Stimulated activated CD4-positive, alpha-beta T cell treated with anti-CD3 and anti-CD28 coated beads, Interleukin-12 subunit alpha, Interleukin-12 subunit beta, amount 100 ng/mL, for 4 hours (primary cell): ENCODE measurements around the gene LPO.

Experiments used
- DNase-seq: peaks from one replicate; pipeline ENCODE4 v3.0.0-alpha.2; 2020

Gene LPO

DNA sequence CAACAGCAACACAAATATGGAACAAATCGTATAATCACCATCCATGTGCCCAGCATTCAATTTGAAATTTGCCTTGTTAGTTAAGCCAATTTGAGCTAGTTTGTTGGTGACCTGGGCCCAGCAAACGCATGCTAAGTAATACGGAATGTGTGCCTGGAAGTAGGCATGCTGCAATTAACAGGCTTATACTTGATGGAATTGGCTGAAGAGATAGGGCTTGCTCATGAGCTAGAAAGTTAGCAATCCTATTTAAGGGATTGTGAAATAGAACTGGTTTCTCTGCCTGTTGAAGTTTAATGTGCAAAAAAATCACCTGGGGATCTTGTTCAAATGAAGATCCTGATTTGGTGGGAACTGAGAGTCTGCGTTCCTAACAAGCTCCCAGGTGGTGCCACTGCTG lies 8.5 kb upstream of the LPO start:
- DNase-seq = no peak

DNA sequence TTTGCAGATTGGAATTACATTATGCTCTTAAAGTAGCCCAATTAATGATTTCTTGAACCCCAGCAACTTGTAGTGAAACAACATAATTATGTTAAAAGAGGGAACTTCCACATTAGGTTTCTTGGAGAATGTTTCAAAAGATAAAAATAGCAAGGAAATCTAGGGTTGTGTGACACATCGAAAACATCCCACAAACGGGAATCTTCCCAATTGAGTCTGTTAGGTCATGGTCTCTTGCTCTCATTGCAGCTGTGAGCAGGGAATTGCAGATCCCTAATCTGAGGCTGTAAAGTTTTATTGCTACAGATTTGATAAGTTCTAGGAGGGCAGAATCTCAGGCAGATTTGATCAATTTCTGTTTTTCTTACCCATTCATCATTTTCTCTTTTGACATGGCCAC lies 6.7 kb upstream of the LPO start:
- DNase-seq = no peak

DNA sequence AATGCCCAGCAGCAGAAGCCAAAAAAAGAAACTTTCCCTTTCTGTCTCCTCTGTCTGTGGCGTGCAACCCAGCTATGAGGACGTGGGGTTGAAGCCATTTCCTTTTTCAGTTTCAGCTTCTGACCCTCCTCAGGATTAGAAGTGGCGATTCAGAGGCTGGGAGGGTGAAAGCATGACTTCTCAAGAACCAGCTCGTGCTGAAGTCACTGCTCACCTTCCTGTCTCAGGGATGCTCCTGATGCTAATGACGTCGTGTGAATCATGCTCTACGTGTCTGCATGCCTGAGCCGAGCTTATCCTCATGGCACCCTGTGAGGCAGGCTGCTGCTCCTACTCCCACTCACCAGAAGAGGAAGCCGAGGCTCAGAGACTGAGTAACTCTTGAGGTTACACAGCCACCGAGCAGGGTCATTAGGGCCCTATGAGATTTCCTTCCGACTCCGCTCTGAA lies 5.7 kb upstream of the LPO start:
- no peak for DNase-seq

DNA sequence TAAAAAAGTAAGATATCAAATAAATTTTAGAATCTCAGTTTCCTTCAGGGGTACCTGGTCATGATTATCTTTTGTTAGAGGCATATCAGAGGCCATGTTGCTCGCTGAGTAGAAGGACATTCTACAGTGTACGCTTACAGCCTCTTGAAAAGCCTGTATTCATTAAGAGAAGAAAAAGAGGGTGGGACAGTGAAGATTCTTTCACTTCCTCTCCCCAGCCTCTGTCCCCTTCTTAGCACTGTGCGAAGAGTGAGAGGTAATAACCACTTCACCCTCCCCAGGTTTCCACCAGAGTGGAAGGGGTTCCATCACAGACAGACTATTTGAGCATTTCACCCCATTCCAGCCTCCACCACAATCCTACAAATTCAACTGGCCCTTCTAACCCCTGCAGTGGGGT lies 4.8 kb upstream of the LPO start:
- no peak for DNase-seq

DNA sequence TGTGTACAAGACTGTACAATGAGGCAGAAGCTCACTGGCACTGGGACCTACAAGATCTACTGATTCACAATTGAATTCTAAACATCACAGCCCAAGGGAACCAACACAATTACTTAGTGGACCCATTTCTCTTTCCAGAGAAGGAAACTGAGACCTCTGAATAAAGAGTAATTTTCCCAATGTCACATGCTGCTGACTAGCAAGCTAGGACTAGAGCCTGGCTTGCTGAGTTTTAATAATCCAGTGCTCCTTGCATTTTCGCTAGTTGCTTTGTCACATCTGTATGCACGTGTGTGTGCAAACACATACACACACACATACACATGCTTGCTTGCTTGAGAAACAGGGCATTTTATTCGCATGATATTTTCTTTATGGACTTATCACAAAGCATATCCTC lies 3.9 kb upstream of the LPO start:
- no peak for DNase-seq

DNA sequence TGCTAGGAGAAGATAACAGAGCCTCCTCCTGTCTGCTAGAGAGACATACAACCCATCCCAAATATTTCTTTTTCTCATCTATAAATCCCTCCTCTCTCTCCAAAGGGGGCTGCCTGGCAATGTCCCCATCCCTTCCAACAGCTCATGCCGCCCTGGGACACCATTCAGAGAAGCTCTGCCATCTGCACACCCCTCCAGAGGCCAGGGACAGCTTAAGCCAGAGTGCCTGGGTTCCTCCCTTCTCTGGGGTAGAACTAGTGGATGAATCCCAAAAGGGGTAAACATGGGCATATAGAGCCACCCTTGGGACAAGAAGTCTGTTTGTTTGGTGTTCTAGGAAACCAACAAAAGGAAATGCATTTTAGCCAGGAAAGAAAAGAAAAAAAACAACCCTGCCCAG lies 2.6 kb upstream of the LPO start:
- DNase-seq = no peak

DNA sequence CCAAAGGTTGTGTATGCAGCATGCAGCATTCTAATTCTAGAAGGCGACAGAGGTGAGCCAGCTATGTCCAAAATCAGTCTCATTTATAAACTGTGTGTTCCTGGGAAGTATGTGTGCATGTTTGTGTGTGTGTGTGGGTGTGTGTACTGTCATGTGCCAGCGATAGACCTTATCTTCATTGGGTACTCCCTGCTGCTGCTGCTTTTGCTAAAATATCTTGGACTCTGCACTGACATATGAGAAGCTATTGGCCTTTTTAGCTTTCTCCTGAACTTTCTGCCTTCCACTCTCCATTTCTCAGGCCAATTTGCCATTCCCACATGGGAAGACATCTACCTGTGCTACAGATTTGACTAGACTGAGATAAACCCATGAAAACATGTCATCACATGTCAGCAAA lies 2.0 kb upstream of the LPO start:
- no peak for DNase-seq

DNA sequence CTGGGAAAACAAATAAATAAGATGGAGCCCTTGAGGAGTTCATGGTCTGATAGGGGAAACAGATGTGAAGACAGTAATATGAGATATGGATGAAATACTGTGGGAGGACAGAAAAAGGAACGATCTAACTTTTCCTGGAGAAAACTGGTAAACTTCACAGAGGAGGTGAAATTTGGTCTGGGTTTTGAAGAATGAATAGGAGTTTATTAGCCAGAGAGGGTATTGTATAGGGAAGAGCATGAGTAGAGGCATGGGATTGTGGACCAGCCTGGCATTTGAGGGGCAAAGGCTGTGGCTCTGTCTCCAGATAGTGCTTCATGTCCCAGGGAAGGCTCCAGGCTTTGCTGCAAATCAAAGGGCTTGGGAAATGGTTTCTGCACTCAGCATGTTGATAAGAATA lies 1.6 kb downstream of the LPO start:
- no peak for DNase-seq

DNA sequence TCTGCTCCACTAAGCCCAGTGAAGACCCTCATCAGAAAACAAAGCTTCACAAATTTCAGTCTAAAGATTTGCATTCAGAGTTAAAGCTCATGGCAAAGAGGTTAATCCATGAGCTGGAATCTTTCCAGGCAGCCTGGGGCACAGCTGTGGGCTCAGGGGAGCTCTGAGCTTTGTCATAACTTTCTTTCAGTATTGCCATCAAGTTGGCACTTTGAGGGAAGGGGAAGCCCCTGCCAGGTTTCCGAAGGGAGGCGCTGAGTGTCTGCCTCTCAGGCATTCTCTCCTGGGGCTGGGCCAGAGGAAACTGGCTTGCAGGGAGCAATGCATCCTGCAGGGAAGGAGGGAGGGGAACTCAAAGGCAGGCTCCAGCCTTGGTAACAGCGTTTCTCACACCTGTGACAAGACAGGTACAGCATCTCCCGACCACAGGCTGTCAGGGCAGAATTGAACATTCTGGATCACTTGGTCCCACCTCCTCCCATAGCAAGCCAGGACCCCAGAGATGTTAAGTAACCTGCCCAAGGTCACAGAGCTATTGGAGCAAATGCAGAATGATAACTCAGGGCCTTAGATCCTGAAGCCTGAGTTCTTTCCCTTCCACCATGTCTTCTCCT lies 3.9 kb downstream of the LPO start:
- no peak for DNase-seq

DNA sequence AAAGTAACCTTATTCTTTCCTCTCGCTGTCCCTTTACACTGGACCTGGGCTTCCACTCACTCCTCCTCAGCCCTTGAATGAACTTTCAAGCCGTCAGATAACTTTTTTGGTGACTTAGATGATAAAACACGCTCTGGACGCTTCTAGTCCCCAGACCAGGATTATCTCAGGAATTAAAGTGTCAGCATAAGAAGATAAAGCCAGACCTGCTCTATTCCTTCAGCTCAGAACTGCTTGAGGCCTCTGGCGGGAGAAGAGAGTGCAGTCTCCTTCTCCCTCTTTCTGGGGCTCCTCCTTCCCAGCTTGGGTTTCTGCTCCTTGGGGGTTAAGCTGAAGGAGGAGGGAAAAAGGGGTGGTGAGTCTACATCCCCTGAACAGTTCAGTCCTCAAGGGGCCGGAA lies 6.6 kb downstream of the LPO start:
- no peak for DNase-seq

DNA sequence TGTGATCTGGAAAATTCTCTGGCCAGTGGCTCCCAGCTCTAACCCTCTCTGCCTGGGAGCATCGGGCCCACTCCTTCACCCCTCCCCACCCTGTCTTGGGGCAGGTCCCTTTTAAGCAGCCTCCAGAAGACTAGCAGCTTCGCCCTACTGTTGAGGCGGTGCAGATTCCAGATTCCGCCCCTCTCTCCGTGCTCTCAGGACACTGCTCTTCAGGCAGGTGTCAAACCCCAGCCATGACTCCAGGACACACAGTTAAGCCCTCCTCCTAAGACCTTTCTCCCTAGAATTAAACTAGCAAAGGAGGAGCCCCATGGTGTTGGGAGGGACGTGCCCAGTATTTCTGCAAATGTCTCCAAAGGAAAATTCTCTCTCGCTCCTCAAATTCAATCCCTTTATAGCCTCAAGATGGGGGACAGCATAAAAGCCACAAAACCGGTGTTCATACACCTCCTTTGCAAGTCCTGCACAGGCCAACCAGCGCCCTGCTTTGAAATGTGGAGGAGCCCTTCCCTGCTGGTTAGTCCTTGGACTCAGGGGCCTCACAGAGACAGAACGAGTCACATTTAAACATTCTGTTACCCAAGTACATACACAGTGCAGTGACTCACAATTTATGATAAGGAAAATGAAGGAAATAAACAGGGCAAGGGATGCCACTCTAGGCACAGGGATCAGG lies 7.2 kb downstream of the LPO start:
- DNase-seq = no peak

DNA sequence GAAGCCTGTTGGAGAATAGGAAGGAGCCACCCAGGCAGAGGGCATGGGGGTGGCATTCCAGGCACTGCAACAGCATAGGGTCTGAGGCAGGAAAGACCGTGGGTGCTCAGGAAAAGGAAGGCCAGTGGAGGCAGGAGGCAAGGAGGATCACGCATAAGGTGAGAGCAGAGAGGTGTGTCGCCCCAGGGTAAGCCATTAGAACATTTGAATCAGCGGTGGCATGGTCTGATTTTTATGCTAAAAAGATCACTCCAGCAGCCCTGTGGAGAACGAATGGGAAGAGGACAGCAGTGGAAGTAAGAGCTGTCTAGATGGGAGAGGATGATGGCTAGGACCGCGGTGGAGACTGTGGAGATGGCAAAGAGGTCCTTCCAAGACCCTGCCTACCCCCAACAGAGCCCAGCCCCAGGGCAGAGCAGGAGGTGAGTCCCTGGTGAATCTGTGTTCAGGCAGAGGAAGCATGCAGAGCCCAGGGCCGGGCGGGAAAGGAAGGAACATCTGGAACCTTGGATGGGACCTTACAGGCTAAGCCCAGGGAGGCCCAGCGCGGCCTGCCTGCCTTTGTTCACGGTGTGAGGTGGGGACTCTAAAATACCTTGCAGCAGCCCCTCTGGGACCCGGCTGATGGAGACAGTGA lies 7.8 kb downstream of the LPO start:
- no peak for DNase-seq

DNA sequence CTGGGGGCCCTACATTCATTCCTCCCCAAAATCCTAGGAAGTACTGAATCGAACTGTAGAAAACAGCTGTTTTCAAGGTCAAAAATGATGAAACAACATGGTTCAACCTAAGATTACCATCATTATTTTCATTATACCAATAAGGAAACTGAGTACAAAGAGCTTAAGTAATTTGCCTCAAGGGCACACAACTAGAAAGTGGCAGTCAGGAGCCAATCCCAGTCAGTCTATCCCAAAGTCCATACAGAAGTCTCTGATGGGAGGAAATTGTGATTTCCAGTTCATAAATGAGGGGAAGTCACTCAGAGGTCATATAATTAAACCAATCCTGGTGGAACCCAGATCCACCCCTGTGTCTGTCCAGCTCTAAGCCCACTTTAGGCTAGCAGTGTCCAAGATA lies 8.4 kb downstream of the LPO start:
- no peak for DNase-seq

DNA sequence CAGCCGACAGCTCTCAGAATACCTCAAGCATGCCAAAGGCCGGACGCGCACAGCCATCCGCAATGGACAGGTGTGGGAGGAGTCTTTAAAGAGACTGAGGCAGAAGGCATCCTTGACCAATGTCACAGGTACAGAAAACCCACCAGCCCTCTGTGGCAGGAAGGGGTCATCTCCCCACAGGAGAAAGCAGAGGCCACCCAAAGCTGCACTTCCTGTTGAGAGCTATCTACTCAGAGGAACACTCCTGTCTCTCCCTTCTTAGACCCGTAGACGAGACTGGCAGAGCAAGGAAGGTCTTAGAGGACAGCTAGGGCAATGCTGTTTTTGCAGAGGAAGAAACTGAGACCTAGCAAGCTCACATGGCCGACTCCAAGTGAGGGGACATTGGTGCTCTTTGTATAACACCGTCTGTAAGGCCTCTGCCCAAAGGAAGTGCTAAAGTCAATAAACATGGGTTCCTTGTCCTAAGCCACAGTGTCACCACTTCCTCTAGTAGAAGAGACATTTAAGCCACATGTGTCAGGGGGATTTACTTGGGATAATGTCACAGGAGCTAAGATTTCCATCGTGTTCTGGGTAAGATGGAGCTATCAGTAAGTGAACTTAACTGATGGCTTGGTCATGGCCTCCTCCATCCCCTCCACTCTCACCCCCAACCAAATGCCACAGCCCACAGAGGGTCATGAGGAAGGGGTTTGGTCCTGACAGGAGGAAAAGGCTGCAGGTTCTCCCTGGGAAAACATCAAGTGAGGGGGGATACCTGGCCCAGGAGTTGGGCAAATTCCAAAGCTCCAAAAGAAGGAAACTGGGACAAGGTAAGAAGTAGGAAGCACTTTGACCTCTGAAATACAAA lies 9.4 kb downstream of the LPO start:
- no peak for DNase-seq

DNA sequence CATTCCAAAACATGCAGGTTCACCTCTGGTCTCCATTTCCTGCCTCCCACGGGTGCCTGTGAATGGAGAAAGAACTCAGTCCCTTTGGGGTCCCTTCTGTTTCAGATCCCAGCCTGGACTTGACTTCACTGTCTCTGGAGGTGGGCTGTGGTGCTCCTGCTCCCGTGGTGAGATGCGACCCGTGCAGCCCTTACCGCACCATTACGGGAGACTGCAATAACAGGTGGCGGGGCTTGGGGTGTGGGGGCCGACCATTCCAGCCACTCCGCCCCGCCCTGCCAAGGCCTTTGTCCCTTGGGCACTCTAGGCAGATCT lies 10.5 kb downstream of the LPO start:
- no peak for DNase-seq

DNA sequence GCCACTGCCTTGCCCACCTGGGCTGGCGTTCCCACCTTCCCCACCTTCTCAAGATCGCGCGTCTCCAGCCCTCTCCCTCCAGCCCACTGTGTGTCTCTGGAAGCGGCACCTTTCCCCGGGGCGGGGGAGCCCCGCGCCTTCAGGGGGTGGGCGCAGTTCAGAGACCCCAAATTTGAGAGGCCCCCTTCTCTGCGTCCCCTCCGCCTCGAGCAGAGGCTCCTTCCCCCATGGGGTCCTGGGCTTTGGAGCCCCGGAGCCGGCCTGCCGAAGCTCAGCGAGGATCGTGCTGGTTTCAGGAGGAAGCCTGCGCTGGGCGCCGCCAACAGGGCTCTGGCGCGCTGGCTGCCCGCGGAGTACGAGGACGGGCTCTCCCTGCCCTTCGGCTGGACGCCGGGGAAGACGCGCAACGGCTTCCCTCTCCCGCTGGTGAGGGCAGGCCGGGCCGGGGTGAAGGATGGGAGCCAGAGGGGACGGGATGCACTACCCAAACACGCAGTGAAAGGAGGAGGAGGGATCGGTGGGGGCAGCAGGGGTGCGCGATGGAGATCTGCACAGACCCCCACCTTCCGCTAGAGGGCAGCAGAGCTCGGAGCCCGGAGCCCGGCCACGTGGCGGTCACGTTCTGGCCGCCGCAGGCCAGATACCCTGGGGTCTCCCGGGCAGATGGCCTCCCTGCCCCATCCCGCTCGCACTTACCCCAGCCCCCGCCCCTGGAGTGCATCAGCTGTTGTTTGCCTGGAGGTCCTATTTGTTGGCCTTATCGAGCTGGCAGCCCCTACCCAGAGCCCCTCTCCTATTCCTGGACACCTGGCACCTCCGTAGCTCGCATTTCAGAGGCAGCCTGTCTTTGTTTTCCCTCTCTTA lies 11.1 kb downstream of the LPO start:
- DNase-seq = peak; percentile 77

DNA sequence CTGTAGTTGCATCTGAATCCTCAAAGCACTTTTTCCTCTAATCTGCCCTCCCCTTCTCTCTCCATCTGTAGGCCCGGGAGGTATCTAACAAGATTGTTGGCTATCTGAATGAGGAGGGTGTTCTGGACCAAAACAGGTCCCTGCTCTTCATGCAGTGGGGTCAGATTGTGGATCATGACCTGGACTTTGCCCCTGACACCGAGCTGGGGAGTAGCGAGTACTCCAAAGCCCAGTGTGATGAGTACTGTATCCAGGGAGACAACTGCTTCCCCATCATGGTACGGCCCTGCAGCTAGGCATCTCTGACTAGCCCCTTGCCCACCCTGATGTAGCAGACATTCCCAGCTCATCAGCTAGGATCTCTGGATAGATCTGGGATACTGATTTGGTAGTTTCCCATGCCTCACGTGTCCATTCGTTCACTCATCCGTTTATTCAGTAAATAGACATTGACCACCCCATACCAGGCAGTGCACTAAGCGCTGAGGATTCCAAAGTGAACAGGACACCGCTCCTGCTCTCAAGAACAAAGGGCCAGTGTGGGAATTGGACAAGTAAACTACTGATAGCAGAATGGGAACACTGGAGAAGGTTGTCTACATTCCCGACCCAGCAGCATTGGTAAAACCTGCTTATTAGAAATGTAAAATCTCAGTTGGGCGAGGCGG lies 12.1 kb downstream of the LPO start:
- DNase-seq = no peak

DNA sequence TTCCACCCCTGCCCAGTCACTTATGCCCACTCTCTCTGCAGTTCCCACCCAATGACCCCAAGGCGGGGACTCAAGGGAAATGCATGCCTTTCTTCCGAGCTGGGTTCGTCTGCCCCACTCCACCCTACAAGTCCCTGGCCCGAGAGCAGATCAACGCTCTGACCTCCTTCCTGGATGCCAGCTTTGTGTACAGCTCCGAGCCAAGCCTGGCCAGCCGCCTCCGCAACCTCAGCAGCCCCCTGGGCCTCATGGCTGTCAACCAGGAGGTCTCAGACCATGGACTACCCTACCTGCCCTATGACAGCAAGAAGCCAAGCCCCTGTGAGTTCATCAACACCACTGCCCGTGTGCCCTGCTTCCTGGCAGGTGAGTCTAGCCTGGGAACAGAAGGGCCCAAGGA lies 13.8 kb downstream of the LPO start:
- DNase-seq = no peak

DNA sequence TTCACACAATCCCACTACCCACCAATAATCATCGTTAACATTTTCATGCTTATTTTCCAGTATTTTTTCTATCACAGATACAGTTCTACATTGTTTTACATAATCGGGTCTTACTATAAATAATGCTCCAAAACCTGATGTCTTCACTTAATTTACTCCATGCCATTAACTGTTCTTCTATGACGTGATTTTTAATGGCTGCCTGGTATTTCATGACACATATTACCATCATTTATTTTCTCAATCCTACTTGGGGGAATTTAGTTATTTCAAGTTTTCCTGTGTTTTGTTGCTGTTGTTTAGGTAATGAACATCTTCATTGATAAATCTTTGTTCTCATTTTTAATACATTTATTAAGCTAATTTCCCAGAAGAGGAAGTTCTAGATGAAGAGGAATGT lies 14.7 kb downstream of the LPO start:
- no peak for DNase-seq

DNA sequence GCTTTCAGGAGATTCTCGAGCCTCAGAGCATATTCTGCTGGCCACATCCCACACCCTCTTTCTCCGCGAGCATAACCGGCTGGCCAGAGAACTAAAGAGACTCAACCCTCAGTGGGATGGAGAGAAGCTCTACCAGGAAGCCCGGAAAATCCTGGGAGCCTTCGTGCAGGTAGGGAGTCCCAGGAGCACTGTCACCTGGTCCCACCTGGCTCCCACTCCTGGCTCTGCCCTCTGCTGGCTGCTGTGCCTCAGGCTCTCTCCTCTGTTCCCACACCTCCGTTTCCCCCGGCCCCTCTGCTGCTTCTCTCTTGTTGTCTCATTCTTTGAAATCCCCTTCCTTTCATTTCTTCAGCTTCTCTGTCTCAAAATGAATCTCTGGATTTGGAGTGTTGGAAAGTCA lies 16.4 kb downstream of the LPO start:
- DNase-seq = no peak

DNA sequence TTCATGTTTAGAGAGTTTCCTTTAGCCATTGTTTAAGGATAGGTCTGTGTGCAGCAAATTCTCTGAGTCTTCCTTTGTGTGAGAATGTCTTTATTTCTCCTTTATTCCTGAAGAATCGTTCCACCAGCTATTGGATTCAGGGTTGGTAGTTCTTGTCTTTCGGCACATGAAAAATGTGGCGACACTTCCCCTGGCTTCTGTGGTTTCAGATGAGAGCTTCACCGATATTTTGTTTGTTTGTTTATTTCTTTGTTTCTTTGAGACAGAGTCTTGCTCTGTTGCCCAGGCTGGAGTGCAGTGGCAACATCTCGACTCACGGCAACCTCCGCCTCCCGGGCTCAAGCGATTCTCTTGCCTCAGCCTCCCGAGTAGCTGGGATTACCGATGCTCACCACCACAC lies 23.8 kb downstream of the LPO start:
- no peak for DNase-seq

DNA sequence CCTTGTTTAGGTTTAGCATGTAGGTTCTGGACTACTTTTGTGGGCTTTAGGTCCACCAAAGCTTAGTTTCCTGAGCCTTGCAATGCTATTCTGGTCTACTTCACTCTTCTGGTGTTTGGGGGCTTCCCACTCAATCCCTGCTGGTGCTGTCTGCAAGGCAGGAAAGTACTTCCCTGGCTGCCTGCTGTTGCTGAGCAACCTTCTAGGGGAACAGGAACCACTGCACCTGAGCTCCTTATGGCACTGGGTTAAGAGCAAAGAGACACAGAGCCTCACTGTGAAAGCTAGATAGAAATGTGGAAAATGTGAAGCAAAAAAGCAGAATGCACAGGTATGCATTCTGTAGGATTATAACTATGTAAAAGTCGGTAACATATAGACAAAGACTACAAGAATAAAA lies 25.4 kb downstream of the LPO start:
- DNase-seq = no peak
